Measurements from ENCODE around the gene FHIP1A.

- TF ChIP-seq CTCF (IDR thresholded peaks at IDR 0.05) (no peak), POLR2A (IDR thresholded peaks at IDR 0.05) (no peak)
Observed at GRCh38 chr4:151420250-151420807, 11.4 kb downstream of the FHIP1A start.
